Measurements from ENCODE around the gene OXT. TPM values are rescaled to one million over a fixed set of nuclear protein-coding genes. Genes with fewer than 3 reads are reported as not detected.
A peak's percentile ranks its signal among the peaks of the same experiment; 100 is the strongest.

The OXT gene
- total and polyA plus RNA-seq, 2 of the 13 experiments (the other 11 are each of a cell fraction or from before 2014, with no cell fraction given), result not detected

DNA sequence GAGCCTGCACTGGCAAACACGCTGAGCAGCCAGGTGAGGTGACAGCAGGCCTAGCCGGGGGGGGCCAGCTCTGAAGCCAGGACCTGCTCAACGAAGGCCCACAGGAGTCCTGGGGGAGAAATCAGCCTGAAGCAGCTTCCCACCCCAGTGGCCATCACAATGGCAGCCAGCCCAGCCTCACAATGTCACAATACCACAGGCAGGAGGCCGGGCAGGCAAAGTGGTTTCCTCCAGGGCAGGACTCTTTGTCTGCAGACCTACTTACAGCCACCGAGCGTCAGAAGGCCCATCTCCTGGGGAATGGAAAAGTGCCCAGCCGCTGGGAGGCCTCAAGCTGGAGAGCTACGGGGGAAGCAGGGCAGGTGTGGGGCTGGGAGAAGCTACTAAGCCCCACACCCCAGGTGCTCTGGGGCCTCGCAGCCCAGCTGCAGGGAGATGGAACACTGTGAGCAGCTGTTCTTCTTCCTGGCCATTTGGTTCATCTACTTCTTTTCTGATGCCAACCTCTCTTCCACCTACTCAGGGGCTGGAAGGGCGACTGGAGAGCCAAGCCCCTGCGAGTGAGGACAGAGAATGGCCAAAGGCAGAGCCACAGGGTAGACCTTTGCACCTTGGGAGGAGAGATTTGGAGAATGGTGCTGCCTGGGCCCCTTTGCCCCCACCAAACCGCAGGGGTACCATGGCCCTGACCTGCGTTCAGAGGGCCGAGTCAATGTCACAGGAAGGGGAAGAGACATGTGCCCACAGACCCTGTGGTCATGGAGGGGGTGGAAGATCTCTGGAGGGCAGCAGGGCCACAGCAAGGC lies 35.4 kb downstream of the OXT start (continued):
- TF ChIP-seq SIX1 (CRISPR knock-in tag; IDR thresholded peaks at IDR 0.05; ENCODE audit: borderline replicate concordance) (0 out of 2 replicates have a peak, but pooled peaks have one; percentile 18), SIN3B (IDR thresholded peaks at IDR 0.05; ENCODE audit: low read length) (no peak), CC2D1A (CRISPR knock-in tag; IDR thresholded peaks at IDR 0.05) (0 out of 2 replicates have a peak, but pooled peaks have one; percentile 63), ZNF414 (CRISPR knock-in tag; IDR thresholded peaks at IDR 0.05) (0 out of 2 replicates have a peak, but pooled peaks have one; percentile 68), ZNF776 (CRISPR knock-in tag; IDR thresholded peaks at IDR 0.05) (peak; percentile 42; the same call in 1 of the 2 replicates), NR1H2 (CRISPR knock-in tag; IDR thresholded peaks at IDR 0.05; ENCODE audit: borderline replicate concordance, low read depth) (no peak), HIVEP1 (CRISPR knock-in tag; IDR thresholded peaks at IDR 0.05) (peak; percentile 61; the same call in 1 of the 2 replicates), AKAP8 (CRISPR knock-in tag; IDR thresholded peaks at IDR 0.05) (0 out of 2 replicates have a peak, but pooled peaks have one; percentile 78), SPEN (CRISPR knock-in tag; IDR thresholded peaks at IDR 0.05; ENCODE audit: low read depth) (peak; percentile 68; the same call in 1 of the 2 replicates), PPARG (CRISPR knock-in tag; conservative IDR thresholded peaks at IDR 0.05) (peak; percentile 71), TBX2 (CRISPR knock-in tag; IDR thresholded peaks at IDR 0.05; ENCODE audit: borderline replicate concordance) (peak; percentile 81), ZNF687 (CRISPR knock-in tag; IDR thresholded peaks at IDR 0.05) (peak; percentile 98), E2F5 (CRISPR knock-in tag; conservative IDR thresholded peaks at IDR 0.05) (peak; percentile 15; the same call in 1 of the 2 replicates), ZBTB46 (CRISPR knock-in tag; IDR thresholded peaks at IDR 0.05; ENCODE audit: borderline replicate concordance) (no peak), HNF4G (IDR thresholded peaks at IDR 0.05; ENCODE audit: borderline replicate concordance, low read depth, low read length) (peak; percentile 99), HNF4G (CRISPR knock-in tag; IDR thresholded peaks at IDR 0.05; ENCODE audit: borderline replicate concordance, low read depth) (peak; percentile 94; the same call in 1 of the 2 replicates), NR3C1 (CRISPR knock-in tag; IDR thresholded peaks at IDR 0.05) (no peak), ZNF501 (CRISPR knock-in tag; IDR thresholded peaks at IDR 0.05) (peak; percentile 64; the same call in 1 of the 2 replicates)
- TF ChIP-seq, protein P1, sequence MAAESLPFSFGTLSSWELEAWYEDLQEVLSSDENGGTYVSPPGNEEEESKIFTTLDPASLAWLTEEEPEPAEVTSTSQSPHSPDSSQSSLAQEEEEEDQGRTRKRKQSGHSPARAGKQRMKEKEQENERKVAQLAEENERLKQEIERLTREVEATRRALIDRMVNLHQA (CRISPR knock-in tag; IDR thresholded peaks at IDR 0.05), result no peak
- TF ChIP-seq, protein P2, sequence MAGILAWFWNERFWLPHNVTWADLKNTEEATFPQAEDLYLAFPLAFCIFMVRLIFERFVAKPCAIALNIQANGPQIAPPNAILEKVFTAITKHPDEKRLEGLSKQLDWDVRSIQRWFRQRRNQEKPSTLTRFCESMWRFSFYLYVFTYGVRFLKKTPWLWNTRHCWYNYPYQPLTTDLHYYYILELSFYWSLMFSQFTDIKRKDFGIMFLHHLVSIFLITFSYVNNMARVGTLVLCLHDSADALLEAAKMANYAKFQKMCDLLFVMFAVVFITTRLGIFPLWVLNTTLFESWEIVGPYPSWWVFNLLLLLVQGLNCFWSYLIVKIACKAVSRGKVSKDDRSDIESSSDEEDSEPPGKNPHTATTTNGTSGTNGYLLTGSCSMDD (CRISPR knock-in tag; IDR thresholded peaks at IDR 0.05), result no peak
